22Rv1 (cell line): ENCODE results near the gene OR51A7.

Experiments used
- H3K27ac ChIP-seq: fragments of 450-650 bp; 2 replicates; pipeline ENCODE4 v1.5.1; 2017
- CTCF ChIP-seq: fragments of 450-650 bp; IDR thresholded peaks from 2 replicates; pipeline ENCODE4 v1.5.1; 2017; ENCODE audit warnings: mild to moderate bottlenecking
- ZFX ChIP-seq: fragments of 450-650 bp; IDR thresholded peaks from 2 replicates; pipeline ENCODE4 v1.6.1; 2017; ENCODE audit warnings: antibody characterized with exemption, borderline replicate concordance

The OR51A7 gene

GRCh38 chr11:4882543-4882942, 21.0 kb upstream of the OR51A7 start:
- no peak for TF ChIP-seq ZFX
- TF ChIP-seq CTCF = no peak
- H3K27ac ChIP-seq = no peak overlapping the region

- no peak for TF ChIP-seq CTCF
- H3K27ac ChIP-seq = no peak overlapping the region
These were observed 19.2 kb upstream of the OR51A7 start for GRCh38 chr11:4884361-4884760.

GRCh38 chr11:4886186-4886585, 17.4 kb upstream of the OR51A7 start:
- no peak overlapping the region for H3K27ac ChIP-seq
- TF ChIP-seq CTCF = no peak
- no peak for TF ChIP-seq ZFX

- H3K27ac ChIP-seq = no peak overlapping the region
- TF ChIP-seq CTCF (no peak), ZFX (no peak)
These were observed 16.0 kb upstream of the OR51A7 start for GRCh38 chr11:4887591-4887990.

- TF ChIP-seq ZFX (no peak), CTCF (no peak)
These were observed 13.3 kb upstream of the OR51A7 start for GRCh38 chr11:4890279-4890678.

GRCh38 chr11:4891996-4892640, 11.5 kb upstream of the OR51A7 start:
- H3K27ac ChIP-seq = no peak overlapping the region
- TF ChIP-seq ZFX (no peak), CTCF (no peak)

More at GRCh38 chr11:4890279-4890678, 13.3 kb upstream of the OR51A7 start:
- no peak overlapping the region for H3K27ac ChIP-seq

GRCh38 chr11:4916581-4916980, 13.0 kb downstream of the OR51A7 start:
- TF ChIP-seq CTCF (no peak), ZFX (no peak)
- no peak overlapping the region for H3K27ac ChIP-seq
